HG03460 (cell line): ENCODE data around the gene ZNF14.
"Not testable (repeated sequence)": the region's sequence is repeated elsewhere in the genome, so short reads cannot be mapped to it uniquely, and the experiment has no call there.

Source experiments
- ATAC-seq: cut with Tn5 transposase; IDR thresholded peaks from one replicate; pipeline ENCODE4 v1.9.1; 2021; ENCODE audit not compliant: unreplicated experiment

ZNF14 gene

DNA sequence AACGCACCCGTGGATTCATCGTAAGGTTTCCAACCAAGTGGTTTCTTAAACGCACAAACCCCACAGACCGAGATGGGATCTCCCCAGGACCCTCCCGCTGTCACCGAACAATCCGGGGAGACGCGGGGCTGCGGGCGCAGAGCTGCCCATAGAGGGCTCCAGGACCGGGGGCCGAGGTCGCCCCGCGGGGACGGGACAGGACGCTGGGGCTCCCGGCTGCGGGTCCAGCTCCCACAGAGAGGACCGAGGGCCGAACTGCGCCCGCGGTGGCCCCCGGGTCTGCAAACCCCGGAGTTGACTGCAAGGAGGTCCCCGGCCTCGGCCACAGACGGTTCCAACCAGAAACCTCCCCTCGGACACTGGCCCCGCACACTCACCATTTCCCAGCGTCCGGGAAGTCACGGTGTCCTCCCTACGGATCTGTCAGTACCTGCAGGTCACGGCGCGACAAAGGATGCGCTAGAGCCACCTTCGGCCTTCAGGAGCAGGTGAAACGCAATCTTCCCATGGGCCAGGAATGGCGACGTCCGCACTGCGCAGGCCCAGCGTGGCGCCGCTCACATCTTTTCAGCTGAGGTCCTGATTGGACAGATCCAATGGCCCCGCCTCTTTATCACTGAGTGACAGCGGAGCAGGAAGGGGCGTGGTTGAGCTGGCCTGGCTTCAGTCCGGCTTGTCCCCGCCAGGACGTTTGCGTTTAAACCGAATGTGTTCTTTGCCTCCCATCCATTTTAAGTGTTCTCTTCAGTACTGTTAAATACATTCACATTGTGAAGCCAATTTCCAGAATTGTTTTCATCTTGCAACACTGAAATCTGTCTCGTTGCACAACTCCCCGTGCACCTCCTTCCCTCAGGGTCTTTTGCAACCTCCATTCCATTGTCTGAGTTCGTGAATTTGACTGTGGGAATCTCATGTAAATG lies at the start of gene ZNF14:
ZNF14 (minus strand) TSS at position 534 of the 923 bp plus-strand sequence; CDS start at position 380, 154 bp downstream.
- peak; percentile 98 for ATAC-seq

DNA sequence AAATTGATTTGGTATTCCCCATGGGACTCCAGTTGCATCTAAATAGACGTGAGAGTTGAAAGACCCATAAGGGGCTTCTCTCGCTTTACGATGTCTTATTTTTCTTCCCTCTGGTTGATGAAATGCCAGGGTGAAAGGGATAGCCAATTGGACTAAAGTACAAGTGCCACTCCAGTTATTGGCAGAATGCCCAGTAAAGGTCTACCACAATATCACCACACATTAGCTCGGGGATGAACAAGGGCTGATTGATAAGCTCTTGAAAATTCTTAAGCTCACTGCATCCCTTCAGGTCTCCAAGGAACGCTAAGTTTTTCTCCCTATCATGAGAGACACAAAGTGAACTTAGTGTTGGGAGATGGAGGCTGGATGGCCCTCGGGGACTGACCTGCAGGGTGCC lies 48.9 kb upstream of the ZNF14 start:
- ATAC-seq = not testable (repeated sequence)

DNA sequence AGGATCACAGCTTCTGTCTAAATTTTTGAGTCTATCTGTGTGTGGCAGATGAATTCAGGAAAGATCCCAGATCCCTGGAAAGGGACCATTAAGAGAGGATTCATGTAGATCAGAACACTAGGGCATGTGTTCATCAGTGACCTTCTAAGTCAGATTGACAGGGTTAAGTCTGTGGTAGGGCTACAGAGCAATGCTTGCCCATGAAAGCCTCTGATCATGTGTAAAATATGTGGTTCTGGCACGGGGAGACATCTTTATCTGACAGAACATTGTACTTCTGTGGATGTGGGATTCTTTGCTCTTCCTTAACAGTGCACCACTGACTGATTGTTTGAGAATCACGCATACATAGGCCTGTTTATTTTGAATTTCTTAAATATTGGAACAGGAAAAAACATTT lies 45.8 kb upstream of the ZNF14 start:
- no peak for ATAC-seq

DNA sequence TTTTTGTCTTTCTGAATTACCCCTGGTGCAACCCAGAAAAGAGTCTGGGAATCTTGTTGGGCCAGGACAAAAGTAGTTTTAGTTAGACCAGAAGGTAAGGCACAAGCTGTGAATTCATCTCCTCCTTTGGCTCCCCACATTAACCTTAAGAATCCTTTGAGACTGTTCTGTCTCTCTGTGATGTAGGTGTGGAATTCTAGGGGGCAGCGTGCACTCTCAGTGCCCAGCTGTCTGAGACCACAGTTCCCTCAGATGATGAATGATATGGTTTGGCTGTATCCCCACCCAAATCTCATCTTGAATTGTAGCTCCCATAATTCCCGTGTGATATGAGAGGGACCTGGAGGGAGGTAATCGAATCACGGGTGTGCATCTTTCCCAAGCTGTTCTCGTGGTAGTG lies 44.8 kb upstream of the ZNF14 start:
- no peak for ATAC-seq

DNA sequence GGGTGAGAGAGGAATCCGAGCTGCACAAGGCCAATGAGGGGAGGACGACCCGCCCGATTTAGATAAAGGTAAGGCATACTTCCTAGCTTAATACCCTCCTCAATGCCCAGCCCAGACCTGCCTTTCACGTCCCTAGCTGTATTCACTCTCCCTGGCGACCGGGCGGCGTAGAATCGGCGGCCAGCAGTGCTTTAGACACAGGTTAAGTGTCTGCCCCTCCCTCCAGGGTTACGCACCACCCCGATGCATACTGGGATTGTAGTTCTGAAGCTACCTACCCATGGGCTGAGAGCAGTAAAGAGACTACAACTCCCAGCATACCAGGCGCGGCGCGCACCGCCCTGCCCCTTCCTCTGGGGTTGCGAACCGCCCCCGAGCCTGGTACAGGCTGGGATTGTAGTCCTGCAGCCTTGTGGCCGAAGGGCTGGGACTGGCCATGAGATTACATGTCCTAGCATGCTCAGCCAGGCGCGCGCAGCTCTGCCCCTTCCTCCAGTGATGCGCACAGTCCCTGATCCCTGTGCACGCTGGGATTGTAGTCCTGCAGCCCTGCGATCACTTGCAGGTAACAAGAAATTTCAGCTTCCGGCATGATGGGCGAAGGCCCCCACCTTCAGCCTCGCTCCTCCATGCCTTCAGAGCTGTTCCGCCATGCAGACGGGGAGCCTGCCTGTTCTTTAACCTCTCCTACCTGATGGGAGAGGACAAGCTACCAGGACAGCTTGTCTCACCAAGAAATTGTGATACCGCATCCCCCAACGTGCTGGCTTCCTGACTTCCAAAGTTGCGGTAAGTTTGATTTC lies 43.5 kb upstream of the ZNF14 start:
- peak; percentile 97 for ATAC-seq

DNA sequence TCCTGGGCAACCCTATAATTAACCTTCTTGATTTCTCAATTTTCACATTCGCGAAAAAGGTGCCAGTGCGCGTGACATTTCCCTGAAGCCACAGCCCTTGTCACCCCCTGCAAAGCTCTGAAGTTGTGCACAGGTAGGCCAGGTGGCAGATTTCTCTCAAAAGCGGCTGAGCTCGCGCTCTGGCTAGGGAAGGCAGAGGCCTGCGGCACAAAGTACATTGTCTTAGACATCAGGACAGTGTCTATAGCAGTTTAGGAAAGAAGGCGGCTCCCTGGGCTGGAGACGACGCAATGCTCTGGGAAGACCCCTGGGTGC lies 42.9 kb upstream of the ZNF14 start:
- peak; percentile 10 for ATAC-seq

DNA sequence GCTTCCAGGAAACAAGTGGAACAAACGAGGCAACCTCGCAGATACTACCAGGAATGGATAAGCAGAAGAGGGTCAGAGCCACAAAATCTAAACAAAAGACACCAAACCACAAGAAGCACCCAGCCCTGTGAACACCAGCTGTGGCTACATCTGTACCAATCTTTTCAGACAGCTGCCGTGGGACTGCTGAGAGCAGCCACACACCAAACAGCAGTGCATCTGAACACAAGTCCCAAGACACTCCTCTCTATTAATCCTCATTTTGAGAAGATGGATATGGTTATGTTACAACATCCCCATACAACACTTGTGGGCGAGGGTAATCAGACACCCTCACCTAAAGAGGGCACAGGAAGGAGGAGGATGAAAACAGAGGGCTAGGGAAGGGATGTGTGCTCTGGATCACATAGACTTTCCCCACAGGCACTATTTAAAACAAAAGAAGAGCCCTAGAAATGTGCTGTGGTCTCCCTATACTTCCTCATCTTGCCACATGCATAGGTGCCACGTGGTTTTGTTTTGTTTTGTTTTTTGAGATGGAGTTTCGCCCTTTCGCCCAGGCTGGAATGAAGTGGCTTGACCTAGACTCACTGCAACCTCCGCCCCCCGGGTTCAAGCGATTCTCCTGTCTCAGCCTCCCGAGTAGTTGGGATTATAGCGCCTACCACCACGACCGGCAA lies 41.6 kb upstream of the ZNF14 start:
- ATAC-seq = no peak

DNA sequence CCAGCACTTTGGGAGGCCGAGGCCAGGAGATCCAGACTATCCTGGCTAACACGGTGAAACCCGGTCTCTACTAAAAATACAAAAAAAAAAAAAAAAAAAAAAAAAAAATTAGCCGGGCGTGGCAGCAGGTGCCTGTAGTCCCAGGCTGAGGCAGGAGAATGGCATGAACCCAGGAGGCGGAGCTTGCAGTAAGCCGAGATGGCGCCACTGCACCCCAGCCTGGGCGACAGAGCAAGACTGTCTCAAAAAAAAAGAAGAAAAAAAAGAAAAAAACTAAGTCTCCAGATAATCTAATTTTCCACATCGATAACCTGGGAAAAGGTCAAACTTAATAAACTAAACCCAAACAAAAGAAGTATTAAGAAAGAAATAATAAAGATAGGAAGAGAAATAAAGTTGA lies 39.1 kb upstream of the ZNF14 start:
- not testable (repeated sequence) for ATAC-seq

DNA sequence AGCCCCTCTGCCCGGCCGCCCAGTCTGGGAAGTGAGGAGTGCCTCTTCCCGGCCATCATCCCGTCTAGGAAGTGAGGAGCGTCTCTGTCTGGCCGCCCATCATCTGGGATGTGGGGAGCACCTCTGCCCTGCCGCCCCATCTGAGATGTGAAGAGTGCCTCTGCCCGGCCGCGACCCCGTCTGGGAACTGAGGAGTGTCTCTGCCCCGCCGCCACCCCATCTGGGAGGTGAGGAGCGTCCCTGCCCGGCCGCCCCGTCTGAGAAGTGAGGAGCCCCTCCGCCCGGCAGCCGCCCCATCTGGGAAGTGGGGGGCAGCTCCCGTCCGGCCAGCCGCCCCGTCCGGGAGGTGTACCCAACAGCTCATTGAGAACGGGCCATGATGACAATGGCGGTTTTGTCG lies 37.1 kb upstream of the ZNF14 start:
- ATAC-seq = not testable (repeated sequence)

DNA sequence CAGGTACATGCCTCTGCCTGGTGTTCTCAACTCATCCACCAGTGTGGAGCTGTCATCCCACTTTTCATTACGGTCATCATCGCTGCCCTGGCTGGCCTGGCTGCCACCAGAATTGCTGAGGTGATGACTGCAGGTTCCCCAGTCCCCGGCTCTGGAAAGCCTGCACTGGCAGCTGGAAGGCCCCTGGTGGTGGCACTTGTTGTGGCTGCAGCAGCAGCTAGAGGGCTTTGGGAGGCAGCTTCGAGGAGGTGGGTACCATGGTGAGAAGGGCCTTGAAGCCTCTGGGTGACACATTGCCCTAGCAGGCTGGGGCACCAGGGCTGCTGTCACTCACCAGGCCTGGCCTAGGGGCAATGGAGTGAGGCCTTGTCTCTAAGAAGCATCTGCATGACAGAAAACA lies 25.3 kb upstream of the ZNF14 start:
- ATAC-seq = no peak

DNA sequence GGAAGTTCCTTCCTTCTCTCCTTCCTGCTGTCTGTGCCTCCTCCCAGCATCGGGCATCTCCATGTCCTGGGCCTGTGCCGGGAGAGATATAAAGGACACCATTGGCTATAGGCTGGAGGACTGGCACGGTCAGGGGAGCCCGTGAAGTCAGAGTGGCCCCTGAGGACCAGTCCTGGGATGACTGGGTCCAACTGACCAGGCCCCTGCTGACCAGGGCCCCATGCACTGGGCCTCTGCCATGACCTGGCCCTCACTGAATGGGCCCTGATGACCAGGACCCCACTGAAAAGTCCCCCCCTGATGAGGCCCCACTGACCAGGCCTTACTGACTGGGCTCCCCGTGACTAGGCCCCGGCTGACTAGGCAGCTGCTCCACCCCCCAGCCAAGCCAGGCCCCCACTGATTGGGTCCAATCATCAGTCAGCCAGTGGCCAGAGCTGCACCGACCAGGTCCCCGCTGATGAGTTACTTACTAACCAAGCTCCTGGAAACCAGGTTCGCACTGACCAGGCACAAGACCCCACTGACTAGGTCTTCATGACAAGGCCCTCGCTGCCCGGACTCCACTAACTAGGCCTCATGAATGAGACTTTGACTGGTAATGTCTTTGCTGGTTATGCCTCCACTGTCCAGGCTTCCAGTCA lies 20.0 kb upstream of the ZNF14 start:
- ATAC-seq = no peak

DNA sequence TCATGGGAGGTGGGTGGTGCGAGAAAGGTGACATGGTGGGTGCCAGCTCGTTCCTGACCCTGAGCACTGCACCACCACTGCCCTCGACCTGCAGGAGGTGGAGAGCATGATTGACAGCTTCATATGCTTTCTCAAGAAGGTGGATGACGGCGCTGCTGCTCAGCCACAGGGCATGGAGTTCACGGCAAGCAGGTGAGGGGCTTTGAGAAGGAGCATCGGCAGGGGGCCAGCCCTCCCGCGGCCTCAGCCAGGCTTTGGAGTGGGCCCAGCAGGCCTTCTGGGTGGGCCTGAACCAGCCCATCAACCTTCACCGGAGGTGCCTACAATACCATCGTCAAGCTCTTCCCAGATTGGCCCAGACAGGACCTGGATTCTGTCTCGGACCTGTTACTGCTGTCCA lies 18.9 kb upstream of the ZNF14 start:
- no peak for ATAC-seq

DNA sequence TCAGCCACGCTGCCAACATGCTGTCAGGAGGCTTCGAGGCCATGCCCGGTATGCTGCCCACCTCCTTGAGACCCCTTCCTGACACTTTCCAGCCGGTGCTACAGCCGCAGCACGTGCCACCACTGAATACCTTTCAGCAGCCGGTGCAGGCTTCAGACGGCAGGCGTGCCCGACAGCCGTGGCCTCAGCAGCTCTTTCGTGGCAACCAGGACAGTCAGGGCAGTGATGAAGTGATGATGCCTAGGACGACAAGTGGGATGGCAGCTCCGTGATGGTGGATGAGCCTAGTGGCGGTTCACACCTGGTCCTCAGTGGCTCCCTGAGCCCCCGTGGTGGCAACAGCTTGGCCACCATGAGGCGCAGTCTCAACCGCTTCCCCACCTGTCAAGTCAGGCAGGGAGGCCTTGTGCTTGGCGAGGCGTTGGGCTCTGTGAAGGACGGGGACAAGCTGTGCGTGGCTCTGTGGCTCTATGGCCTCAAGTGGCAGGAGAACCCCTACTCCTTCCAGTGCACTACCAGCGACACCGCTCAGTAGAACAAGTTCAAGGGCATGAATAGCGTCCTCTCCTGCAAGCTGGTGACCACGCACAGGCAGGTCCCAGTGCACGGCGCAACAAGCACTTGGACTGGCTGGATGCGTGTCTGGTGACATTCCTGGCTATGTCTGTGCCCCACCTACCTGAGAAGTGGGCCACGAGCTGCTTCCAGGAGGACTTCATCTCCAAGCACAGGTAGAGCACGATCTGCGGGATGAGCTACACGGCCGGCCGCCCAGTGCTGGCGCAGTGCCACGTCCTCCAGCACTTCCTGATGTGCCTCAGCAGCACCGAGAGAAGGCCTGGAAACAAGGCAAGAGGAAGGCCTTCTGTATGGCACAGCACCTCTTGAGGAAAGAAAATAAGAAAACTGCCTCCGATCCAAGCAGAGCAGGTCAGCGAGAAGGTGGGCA lies 18.2 kb upstream of the ZNF14 start:
- no peak for ATAC-seq

DNA sequence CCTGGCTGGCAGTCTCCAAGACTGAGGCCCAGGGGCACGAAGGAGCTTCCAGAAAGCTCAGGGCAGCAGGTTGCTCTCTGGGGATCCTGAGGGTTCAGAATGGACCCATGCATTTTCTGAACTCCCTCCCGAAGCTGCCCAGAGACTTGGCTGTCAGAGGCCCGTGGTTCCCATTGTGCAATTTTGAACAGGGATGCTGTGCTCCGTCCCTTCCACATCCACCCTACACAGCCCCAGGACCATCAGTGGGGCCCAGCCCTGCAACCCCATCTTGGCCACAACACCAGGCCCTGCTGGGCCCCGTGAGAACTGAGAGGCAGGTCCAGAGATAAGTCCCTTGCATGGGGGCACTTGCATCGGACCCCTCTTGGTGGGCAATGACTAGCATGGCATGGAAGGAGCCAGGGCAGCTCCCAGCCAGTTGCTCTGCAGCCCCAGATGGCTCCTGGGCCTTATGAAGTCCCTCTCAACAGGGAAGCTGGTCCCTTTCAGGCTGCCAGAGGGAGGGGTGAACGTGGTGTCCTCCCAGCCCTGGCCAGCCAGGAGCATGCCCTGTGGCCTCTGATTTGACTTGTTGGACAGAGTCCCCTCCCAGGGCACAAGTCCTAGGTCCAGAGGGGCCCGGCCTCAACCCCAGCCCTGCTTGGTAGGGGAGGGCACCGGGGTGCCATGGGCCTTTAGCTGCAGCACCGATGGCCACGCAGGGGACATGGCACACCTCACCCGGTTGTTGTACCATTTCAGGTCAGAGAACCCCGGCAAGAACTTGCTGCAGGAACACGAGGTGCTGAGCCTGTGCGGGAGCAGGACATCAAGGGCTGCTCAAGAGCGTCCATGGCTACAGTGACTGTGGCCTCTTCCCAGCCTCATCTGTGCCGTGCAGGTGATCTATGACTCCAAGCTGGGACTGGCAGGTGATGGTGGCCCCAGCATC lies 17.3 kb upstream of the ZNF14 start:
- ATAC-seq = no peak

DNA sequence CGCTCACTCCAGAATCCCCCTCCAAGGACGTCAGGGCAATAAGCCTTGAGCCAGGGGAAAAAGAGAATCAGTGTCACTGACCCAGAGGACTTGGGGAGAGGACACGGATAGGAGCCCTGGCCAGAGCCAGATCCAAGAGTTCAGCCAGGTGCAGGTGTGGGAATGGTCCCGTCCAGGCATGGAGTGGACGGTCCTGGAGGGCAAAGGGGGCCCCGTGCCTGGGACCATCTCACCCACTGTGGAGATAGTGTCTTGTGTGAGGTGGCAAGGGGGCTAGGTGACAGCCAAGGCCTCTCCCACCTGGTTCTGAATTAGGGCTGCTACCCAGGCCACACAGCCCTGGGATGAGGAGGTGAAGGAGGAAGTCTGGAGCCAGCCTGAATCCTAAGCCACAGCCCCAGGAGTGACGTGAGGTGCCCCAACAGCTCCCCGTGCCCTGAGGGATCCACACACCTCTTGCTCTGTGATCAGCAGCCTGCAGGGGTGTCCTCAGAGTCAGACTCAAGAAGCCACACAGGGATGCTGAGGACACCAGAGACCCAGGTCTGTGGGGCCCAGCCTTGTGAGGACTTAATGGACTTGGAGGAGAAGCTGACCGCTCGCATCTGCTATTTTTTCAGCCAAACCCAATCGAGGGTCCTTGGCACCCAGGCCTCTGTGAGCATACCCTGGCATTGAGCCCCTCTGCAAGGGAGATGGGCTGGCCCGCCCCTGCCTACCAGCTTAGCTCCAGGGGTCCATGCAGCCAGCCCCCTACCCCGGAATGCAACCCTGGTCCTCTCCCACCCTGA lies 16.4 kb upstream of the ZNF14 start:
- no peak for ATAC-seq

DNA sequence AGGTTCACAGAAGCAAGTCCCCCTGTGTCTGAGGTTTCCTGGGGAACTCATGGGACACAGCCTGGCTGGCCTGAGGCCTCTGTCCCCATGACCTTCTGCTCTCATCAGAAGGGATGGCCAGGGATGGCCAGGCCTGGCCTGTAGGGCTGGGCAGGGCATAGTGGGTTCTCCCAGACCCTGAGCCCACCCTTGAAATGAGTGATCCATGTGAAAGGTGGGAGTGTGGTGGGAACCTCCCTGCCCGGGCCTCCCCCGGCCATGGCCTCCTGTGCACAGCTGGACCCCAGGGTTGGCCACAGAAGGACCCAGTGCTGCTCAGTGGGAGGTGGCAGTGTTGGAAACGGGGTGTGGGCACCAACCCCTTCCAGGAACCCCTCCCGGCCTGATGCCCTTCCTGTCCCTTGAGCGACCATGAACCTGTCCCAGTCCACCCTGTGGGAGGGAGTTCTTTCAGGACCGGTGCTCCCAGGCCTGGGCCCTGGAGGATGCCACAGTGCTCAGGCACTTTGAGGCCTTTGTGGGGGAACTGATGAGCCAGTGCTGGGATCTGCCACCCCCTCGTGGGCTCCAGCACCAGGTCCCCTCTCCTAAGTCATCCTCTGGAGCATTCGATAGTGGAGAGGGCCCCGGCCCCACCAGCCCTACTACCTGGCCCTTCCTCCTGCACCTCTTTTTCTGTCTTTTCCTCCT lies 15.5 kb upstream of the ZNF14 start:
- no peak for ATAC-seq

DNA sequence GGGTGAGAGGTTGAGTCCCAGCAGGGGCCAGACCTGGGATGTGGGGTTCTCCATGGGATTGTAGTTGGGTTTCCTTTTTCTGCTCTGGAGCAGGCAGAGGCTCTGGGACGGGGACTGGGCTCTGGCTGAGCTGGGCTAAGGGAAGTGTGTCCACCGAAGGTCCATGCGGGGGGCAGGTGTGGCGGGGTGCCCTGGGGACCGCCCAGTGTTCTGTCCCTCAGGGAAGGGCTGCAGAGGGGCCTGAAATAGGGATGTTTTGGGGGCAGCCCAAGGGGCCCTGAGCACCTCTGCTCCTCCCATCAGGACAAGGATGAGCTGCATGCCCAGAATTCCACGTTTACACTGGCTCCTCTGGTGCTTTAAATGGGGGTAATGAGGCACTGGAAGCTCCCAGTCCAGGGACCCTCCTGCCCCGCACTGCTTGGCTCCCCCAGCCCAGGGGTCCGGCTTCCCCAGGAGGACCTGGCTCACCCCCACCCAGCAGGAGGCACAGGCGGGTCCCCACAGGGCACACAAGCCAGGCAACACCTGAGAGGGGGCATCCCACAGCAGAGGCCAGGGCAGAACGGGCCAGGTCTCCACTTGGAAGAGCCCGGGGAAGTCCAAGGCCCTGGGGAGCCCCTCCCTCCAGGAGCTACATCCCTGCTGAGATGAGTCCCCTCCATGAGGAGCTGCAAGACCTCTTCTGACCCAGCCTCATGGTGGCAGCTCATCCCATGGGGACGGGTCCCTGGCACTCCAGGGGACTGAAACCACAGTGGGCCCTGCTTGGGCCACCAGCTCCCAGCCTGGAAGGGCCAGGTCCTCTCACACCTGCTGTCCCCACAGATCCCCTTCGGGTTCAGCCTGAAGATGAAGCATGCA lies 14.7 kb upstream of the ZNF14 start:
- no peak for ATAC-seq
